CD4-positive, alpha-beta T cell treated with Interleukin-6 for 4 hours (primary cell): ENCODE data around the gene LDAH.

ENCODE experiments used
- DNase-seq: peaks from one replicate; pipeline ENCODE4 v3.0.0-alpha.2; 2020; ENCODE audit warnings: mixed read lengths

LDAH gene

GRCh38 chr2:20771299-20771698 lies 51.6 kb downstream of the LDAH start:
- DNase-seq: no peak

DNA sequence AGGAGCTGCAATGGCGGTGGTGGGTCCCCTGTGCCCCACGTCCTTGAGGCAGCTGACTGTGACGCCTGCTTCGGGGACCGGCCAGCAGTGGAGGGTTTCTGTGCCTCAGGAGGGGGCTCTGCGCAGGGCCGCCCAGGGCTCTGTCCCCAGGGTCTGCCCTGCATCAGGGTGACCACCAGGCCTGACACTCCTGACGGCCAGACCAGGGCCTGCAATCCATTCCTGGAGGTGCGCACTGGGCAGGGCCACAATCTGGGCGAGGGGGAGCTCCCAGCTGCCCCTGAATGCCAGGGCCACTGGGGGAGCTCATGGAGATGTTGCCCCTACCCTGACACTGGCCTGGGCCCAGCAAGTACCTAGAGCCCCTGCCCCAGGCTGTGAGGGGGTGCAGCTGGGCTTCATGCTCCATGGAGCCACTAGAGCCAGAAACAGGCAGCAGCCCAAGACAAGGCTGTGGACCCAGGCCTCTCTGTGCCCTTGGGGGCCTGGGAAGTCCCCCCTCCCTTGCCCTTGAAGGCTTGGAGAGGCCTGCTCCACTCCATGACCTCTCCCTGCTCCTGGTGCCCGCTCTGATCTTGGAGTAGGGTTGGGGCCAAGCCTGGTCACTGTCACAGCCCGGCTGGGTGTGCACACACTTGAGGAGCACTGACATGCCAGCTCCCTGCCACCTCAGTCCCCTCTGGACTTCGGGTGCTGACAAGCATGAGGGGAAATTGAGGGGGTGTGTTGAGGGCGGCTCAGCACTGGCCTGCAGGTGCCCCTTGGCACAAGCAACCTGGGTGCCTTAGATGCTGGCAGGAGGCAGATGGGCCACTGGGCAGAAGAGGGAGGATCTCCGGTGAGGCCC lies 55.9 kb downstream of the LDAH start:
- no peak for DNase-seq

DNA sequence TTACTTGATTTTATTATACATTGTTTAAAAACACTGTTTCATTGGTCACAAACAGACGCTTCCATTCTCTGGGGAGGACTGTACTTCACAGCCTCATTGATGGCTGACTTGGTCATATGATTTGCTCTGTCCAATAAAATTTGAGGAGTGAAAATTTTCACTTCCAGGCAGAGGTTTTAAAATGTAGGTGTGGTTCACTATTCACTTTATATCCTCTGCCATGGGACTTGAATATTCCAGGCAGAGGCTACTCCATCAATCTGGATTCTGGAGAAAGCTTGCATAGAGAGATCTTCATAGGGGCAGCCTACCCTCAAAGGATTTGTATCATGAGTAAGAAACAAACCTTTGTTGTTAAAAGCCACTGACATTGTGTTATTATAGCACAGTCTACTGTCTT lies 56.7 kb downstream of the LDAH start:
- no peak for DNase-seq

DNA sequence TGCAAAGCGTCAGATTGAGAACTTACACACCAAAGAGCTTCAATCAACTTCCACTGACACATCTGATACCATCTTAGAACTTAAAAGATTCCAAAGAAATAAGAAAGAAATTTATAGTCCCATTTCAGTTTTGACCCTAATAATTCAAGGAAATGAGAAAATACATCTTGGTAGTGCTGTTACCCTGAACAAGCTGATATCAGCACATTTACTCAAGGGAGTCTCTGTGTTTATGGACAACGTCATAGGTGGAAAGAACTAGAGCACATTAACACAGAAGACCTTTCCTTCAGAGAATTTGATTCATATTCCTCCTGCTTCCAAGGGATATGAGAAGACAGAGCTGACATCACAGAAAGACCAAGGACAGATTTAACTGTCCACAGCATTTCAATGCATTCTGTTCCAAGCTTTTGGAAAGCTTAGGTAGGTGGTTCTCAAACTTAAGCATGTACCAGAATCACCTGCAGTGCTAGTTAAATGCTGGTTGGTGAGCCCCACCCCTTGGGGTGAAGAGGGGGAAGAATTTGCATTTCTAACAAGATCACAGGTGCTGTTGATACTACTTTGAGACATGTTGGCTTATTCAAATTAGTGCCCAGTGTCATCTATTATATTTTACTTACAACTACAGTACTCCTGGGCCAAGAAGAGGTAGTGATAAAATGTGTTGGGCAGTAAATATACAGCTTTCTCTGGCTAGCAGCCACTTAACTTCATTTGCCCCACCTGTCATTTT lies 59.8 kb downstream of the LDAH start:
- DNase-seq: no peak

GRCh38 chr2:20759487-20759886 lies 63.4 kb downstream of the LDAH start:
- DNase-seq: no peak

DNA sequence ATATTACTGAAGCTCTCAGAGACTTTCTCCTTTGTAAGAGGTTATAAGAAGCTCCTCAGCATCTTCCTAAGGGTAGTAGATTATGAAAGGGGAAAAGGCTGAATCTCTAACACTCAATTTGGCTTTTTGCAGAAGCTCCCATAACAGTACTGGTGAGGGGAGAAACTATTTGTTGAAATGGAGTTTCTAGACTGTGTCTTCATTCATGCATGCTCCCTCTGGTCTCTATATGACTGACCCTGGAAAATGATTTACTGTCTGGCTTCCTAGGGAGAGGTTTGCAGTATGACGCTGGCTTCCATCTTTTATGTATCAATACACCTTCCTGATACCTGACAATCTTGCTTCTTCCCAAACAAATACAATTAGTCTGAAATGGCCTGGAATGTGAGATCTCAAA lies 63.9 kb downstream of the LDAH start:
- DNase-seq: no peak

- DNase-seq: no peak
Observed at GRCh38 chr2:20757405-20758090, 65.4 kb downstream of the LDAH start.

- DNase-seq: no peak
Observed at GRCh38 chr2:20755132-20755800, 67.6 kb downstream of the LDAH start.

DNA sequence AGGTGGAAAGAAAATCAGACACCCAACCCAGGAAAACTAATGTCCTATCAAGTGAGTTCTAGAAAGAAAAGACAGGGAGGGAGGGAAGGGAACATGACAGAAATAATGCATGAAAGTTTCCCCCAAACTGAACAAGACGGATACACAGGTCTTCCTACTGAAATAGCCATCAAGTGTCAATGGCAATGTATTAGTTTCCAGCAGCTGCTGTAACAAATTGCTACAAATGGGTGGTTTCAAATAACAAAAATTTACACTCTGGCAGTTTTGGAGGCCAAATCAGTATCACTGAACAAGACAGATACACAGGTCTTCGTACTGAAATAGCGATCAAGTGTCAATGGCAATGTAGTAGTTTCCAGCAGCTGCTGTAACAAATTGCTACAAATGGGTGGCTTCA lies 70.6 kb downstream of the LDAH start:
- DNase-seq: no peak

DNA sequence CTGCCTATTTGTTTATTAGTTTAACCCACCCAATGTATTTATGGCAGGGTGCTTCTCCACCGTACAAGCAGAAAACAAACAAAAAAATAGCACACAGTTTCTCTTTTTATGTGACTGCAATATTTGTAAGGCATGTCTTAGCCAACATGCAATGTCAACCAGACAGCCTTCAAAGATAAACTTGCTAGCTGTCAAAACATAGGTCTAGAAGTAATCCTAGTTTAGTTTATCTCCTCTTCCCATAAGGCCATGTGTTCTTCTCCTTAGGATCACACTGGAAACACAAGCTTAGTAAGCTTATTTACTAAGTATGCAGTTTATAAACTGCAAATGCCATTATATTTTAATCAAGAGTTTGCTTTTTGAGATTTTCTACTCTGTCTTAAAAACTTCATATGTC lies 75.6 kb downstream of the LDAH start:
- no peak for DNase-seq

- DNase-seq: no peak
Observed at GRCh38 chr2:20745924-20746555, 76.9 kb downstream of the LDAH start.

DNA sequence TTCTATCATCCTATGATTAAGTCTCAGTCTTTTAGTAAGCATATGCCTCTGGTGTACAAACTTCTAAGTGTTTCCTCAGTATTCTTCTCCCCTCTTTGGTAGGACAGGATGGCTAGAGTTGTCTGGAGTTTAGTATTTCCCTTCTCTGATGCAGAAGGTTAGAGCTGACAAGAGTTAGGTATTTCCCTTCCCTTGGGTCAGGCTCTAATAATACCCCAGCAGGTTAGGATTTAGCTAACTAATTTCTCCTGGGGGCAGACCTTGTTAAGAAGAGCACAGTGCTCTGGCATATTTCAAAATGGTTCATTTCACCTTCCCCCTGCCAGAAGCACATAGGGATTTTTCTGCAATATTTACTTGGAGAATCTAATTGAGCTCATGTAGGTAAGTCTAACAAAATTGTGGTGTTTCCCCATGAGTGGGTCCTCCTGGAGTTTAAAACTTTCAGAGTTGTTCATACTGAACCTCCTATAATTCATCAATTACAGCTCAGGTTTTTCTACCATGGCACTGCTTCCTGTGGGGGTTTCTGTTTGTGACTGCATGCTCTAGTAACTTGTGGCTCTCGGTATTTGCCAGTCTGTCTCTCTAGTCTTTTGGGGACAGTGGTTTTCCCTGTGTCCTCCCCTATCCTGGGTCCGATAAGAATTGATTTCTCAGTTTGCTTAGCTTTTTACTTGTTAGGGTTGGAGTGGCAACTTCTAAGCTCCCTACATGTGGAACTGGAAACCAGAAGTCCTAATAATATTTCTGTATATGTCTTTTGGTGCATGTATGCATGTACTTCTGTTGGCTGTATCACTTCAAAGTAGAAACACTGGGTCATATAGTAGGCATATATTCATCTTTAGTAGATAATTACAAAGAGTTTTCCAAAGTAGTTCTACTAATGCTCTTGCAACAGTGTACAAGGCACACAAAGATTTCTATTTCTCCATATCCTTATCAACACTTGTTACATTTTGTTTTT lies 78.2 kb downstream of the LDAH start:
- no peak for DNase-seq

GRCh38 chr2:20738772-20739171 lies 84.1 kb downstream of the LDAH start:
- DNase-seq: no peak

GRCh38 chr2:20737505-20737904 lies 85.4 kb downstream of the LDAH start:
- no peak for DNase-seq

DNA sequence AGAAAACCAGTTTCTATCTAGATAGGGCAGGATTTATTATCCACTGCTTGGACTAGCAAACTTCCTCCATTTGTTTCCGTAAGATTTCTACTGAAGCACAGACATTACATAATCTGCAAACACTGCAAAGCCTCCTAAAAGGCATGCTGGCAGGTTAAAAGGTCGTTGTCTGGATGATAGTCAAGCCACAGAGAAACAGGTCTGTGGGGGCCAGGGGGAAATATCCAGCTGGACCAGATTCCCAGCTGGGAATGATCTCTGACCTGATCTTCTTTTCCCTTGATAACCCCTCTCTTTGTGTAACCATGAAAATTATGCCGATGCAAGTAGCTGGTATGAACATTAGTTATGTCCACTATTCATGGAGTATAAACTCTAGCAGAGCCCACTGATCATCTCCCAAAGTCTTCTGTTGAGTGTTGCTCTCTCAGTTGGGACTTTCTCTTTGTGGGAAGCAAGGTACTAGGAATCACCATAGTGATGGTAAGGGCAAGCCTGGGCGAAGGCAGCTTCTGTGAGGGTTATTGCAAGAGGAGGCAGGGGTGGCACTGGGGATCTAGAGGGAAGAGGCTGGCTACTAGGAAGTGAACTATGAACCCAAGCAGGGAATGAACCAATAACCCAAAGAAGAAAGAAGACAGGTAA lies 94.7 kb downstream of the LDAH start:
- no peak for DNase-seq

- no peak for DNase-seq
Observed at GRCh38 chr2:20726913-20727312, 96.0 kb downstream of the LDAH start.

GRCh38 chr2:20725782-20726181 lies 97.1 kb downstream of the LDAH start:
- no peak for DNase-seq

GRCh38 chr2:20724500-20725053 lies 98.3 kb downstream of the LDAH start:
- DNase-seq: no peak

- no peak for DNase-seq
Observed at GRCh38 chr2:20723543-20723942, 99.4 kb downstream of the LDAH start.

GRCh38 chr2:20722592-20723240 lies 100.2 kb downstream of the LDAH start:
- DNase-seq: no peak
